ENCODE measurements around the gene PLRG1.

GRCh38 chr4:154579927-154580326 is 29.7 kb upstream of the PLRG1 start:
- no peak for TF ChIP-seq CTCF (IDR thresholded peaks at IDR 0.05)
- TF ChIP-seq POLR2A (IDR thresholded peaks at IDR 0.05) = no peak

Data from esophagus squamous epithelium (tissue), 4 donors.